ENCODE measurements around the gene SSTR5. TPM values are rescaled to one million over a fixed set of nuclear protein-coding genes. Genes with fewer than 3 reads are reported as not detected.

SSTR5 gene
- total and polyA plus RNA-seq, 2 experiments from 2014 or later, result 0.77 to 1.3 TPM

DNA sequence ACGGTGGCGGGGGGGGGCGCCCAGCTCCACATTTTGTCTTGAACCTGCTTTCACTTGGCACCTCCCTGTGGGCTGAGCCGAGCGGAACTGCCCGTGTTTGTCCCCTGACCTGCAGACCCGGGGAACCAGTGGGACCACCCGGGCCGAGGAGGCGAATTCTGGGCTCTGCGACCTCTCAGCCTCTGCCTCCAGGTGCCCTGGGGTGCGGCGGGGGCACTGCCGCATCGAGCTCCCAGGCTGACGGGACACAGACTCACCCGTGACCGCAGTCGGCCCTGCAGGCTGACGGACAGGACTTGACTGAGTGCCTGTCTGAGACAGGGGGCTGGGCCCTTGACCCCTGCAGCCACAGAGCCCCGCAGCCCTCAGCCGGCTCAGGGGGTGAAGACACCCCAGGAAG, 34.6 kb downstream of the SSTR5 start:
- no peaks in the 10 kb centered on the region for H3K9me2 ChIP-seq (replicated peaks; ENCODE audit: insufficient read depth)
- no peak overlapping the region for H3K4me2 ChIP-seq
- no peak overlapping the region for H2AFZ ChIP-seq
- 68% methylated on average over 16 of the region's 22 CpGs for WGBS (ENCODE audit: low lambda C conversion rate, missing lambda C conversion rate)
- no peaks in the 10 kb centered on the region for H3K27me3 ChIP-seq
- TF ChIP-seq EZH2phosphoT487 (IDR thresholded peaks at IDR 0.05; ENCODE audit: low read depth, severe bottlenecking, unreplicated experiment) (no peak), CTCF (IDR thresholded peaks at IDR 0.05; ENCODE audit: poor library complexity) (no peak), EZH2 (IDR thresholded peaks at IDR 0.05; ENCODE audit: borderline replicate concordance) (no peak)
- DNase-seq (ENCODE audit: low spot score), result no peak
- no peaks in the 10 kb centered on the region for H3K79me2 ChIP-seq
- no peaks in the 10 kb centered on the region for H3K9me3 ChIP-seq (ENCODE audit: low read depth)
- peaks cover 7% of the 10 kb centered on the region for H3K4me1 ChIP-seq (ENCODE audit: insufficient read depth)
- H3K27ac ChIP-seq, result no peak overlapping the region
- no peaks in the 10 kb centered on the region for H4K20me1 ChIP-seq (ENCODE audit: insufficient read depth, poor library complexity, severe bottlenecking)
- no peaks in the 10 kb centered on the region for H3K36me3 ChIP-seq (replicated peaks; ENCODE audit: insufficient read depth, low read depth)
- H3K4me3 ChIP-seq, result no peak overlapping the region

GRCh38 chr16:1107731-1108130, 35.2 kb downstream of the SSTR5 start:
- H3K36me3 ChIP-seq (replicated peaks; ENCODE audit: insufficient read depth, low read depth), result no peaks in the 10 kb centered on the region
- H2AFZ ChIP-seq, result no peak overlapping the region
- H3K9me2 ChIP-seq (replicated peaks; ENCODE audit: insufficient read depth), result no peaks in the 10 kb centered on the region
- no peaks in the 10 kb centered on the region for H4K20me1 ChIP-seq (ENCODE audit: insufficient read depth, poor library complexity, severe bottlenecking)
- DNase-seq (ENCODE audit: low spot score), result no peak
- H3K4me3 ChIP-seq, result no peak overlapping the region
- peaks cover 7% of the 10 kb centered on the region for H3K4me1 ChIP-seq (ENCODE audit: insufficient read depth)
- no peaks in the 10 kb centered on the region for H3K27me3 ChIP-seq
- H3K4me2 ChIP-seq, result no peak overlapping the region
- no peak for TF ChIP-seq CTCF (IDR thresholded peaks at IDR 0.05; ENCODE audit: poor library complexity)
- TF ChIP-seq EZH2 (IDR thresholded peaks at IDR 0.05; ENCODE audit: borderline replicate concordance), result no peak
- no peak for TF ChIP-seq EZH2phosphoT487 (IDR thresholded peaks at IDR 0.05; ENCODE audit: low read depth, severe bottlenecking, unreplicated experiment)
- H3K79me2 ChIP-seq, result no peaks in the 10 kb centered on the region
- H3K9me3 ChIP-seq (ENCODE audit: low read depth), result no peaks in the 10 kb centered on the region
- H3K27ac ChIP-seq, result no peak overlapping the region
- WGBS (ENCODE audit: low lambda C conversion rate, missing lambda C conversion rate), result 83% methylated on average over 12 of the region's 12 CpGs

DNA sequence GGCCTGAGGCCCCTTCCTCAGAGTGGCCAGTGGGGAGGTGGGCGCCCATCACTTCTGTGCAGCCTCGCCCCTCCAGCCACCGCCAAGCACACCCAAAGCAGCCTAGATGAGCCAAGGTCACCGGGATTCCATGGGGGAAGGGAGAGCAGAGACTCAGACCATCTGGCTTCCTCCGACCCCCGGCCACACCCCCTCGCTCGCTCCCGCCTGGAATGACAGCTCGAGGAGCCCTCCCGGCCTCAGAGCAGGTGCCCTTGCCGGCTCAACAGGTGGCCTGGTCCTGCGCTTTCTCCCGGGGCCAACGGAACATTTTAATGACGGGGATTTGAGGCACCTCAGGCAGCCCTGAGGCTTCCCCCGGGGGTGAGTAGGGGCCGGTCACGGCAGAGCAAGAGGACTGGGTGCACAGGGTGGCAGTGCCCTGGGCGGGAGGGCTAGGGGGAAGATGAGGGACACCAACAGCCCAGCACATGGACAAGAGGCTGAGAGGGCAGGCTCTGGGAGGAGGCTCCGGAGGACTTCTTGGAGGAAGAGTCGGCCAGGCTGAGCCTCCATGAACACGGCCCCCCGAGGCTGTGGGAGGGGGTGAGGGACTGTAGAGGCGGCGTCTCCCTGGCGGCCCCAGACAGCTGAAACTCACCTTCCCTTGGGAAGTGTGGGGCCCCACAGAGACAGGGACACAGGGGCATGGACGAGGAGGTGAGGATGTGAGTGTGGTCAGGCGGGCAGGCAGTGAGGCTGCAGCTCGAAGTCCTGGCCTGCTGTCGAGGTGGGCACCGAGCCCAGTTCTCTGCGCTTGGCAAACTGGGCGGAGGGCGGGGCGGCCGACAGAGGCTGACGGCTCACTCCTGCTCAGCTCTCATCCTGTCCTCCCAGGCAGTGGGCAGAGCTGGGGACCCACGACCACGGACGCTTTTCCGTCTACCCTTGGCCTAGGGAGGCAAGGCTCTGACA, 36.0 kb downstream of the SSTR5 start:
- Histone ChIP-seq H3K4me1 (ENCODE audit: insufficient read depth) (no peaks in the 10 kb centered on the region), H3K27me3 (no peaks in the 10 kb centered on the region), H4K20me1 (ENCODE audit: insufficient read depth, poor library complexity, severe bottlenecking) (no peaks in the 10 kb centered on the region), H3K79me2 (no peaks in the 10 kb centered on the region), H3K4me3 (no peak overlapping the region), H3K36me3 (replicated peaks; ENCODE audit: insufficient read depth, low read depth) (no peaks in the 10 kb centered on the region), H3K9me2 (replicated peaks; ENCODE audit: insufficient read depth) (no peaks in the 10 kb centered on the region), H3K27ac (no peak overlapping the region), H2AFZ (no peak overlapping the region), H3K4me2 (no peak overlapping the region), H3K9me3 (ENCODE audit: low read depth) (no peaks in the 10 kb centered on the region)
- 70% methylated on average over 41 of the region's 42 CpGs for WGBS (ENCODE audit: low lambda C conversion rate, missing lambda C conversion rate)
- no peak for TF ChIP-seq EZH2phosphoT487 (IDR thresholded peaks at IDR 0.05; ENCODE audit: low read depth, severe bottlenecking, unreplicated experiment)
- no peak for TF ChIP-seq EZH2 (IDR thresholded peaks at IDR 0.05; ENCODE audit: borderline replicate concordance)
- no peak for TF ChIP-seq CTCF (IDR thresholded peaks at IDR 0.05; ENCODE audit: poor library complexity)
- DNase-seq (ENCODE audit: low spot score), result no peak

Measured in hepatocyte (in vitro differentiated cells).